DND-41 (cell line): Measurements from ENCODE around the gene KRTAP1-3.
"Not testable (repeated sequence)": the region's sequence is repeated elsewhere in the genome, so short reads cannot be mapped to it uniquely, and the experiment has no call there.

ENCODE experiments used
- CTCF ChIP-seq: IDR thresholded peaks from 2 replicates; pipeline ENCODE4 v1.5.1; 2012; ENCODE audit warnings: borderline replicate concordance, low read length, moderate library complexity, mild to moderate bottlenecking; ENCODE audit not compliant: poor library complexity, severe bottlenecking; ENCODE audit errors: extremely low read depth
- EZH2 ChIP-seq: IDR thresholded peaks from 3 replicates; pipeline ENCODE4 v1.6.1; 2012; ENCODE audit warnings: borderline replicate concordance, low read depth, mild to moderate bottlenecking, moderate library complexity, low read length, inconsistent platforms; ENCODE audit not compliant: severe bottlenecking

- not testable (repeated sequence) for TF ChIP-seq CTCF, EZH2
Measured at GRCh38 chr17:40999563-40999962, 35.1 kb downstream of the KRTAP1-3 start, which contains the start of gene KRTAP3-2.
